Fibroblast of lung (primary cell): ENCODE measurements around the gene EFNA1. TPM values are rescaled to one million over a fixed set of nuclear protein-coding genes. Genes with fewer than 3 reads are reported as not detected.
A peak's percentile ranks its signal among the peaks of the same experiment; 100 is the strongest.

Source experiments
- DNase-seq, 2 donors: peaks; one replicate each; pipeline versions ENCODE4 v3.0.0 to v3.0.0-alpha.2; 2010; ENCODE audit warnings: low read depth in 2 of 2
- H2AFZ ChIP-seq: 2 replicates; pipeline ENCODE4 v1.5.1; 2012; ENCODE audit warnings: low read length, control low read depth, inconsistent platforms
- H3K27ac ChIP-seq: 2 replicates; pipeline ENCODE4 v1.5.1; 2011; ENCODE audit warnings: low read length, control low read depth; ENCODE audit not compliant: insufficient read depth
- H3K27me3 ChIP-seq: 2 replicates; pipeline ENCODE4 v1.5.1; 2011; ENCODE audit warnings: mild to moderate bottlenecking, low read length; ENCODE audit not compliant: control insufficient read depth, insufficient read depth
- H3K36me3 ChIP-seq: 2 replicates; pipeline ENCODE4 v1.5.1; 2011; ENCODE audit warnings: low read length; ENCODE audit not compliant: control insufficient read depth, insufficient read depth
- H3K4me1 ChIP-seq: 2 replicates; pipeline ENCODE4 v1.5.1; 2011; ENCODE audit warnings: low read length; ENCODE audit not compliant: control insufficient read depth, insufficient read depth; ENCODE audit errors: extremely low read depth
- H3K4me2 ChIP-seq: 2 replicates; pipeline ENCODE4 v1.5.1; 2011; ENCODE audit warnings: low read length, control low read depth; ENCODE audit not compliant: insufficient read depth; ENCODE audit errors: extremely low read depth
- H3K4me3 ChIP-seq, 4 experiments: fragments of 200-600 bp in 1 of 4; sonication (generic) in 1 of 4; replicated peaks in 1 of 4; 2 replicates each; pipeline ENCODE4 v1.5.1; 2011 to 2016; ENCODE audit warnings: low read length in 4 of 4, low read depth in 3 of 4, mild to moderate bottlenecking in 3 of 4, control low read depth in 2 of 4, inconsistent platforms in 1 of 4, mixed read lengths in 1 of 4; ENCODE audit not compliant: insufficient read depth in 1 of 4; ENCODE audit errors: control extremely low read depth in 1 of 4
- H3K79me2 ChIP-seq: 2 replicates; pipeline ENCODE4 v1.5.1; 2012; ENCODE audit warnings: mild to moderate bottlenecking, low read length, inconsistent platforms; ENCODE audit not compliant: control insufficient read depth, insufficient read depth
- H3K9ac ChIP-seq: 2 replicates; pipeline ENCODE4 v1.5.1; 2011; ENCODE audit warnings: mild to moderate bottlenecking, low read length, control low read depth; ENCODE audit not compliant: insufficient read depth
- H3K9me3 ChIP-seq: 2 replicates; pipeline ENCODE4 v1.5.1; 2012; ENCODE audit warnings: low read depth, low read length; ENCODE audit not compliant: control insufficient read depth, insufficient read depth
- H4K20me1 ChIP-seq: 2 replicates; pipeline ENCODE4 v1.5.1; 2011; ENCODE audit warnings: low read length; ENCODE audit not compliant: control insufficient read depth, insufficient read depth; ENCODE audit errors: extremely low read depth
- CTCF ChIP-seq, 2 donors: IDR thresholded peaks in 1 of 2; conservative IDR thresholded peaks in 1 of 2; 1 replicate in 1 of 2; 2 replicates in 1 of 2; pipeline ENCODE4 v1.5.1; 2011 to 2012; ENCODE audit warnings: low read length in 2 of 2, control low read depth in 1 of 2, inconsistent platforms in 1 of 2, low read depth in 1 of 2, mild to moderate bottlenecking in 1 of 2
- EZH2 ChIP-seq: IDR thresholded peaks from 2 replicates; pipeline ENCODE4 v1.5.1; 2012; ENCODE audit warnings: low read length, control low read depth, mild to moderate bottlenecking; ENCODE audit errors: missing control alignments
- polyA minus RNA-seq: library from RNA; depleted of rRNA, polyadenylated mRNA; stranded (reverse); fragments of >200 nt; gene quantifications from 2 replicates; pipeline ENCODE4 v1.2.3, GENCODE V29; 2011; ENCODE audit warnings: low replicate concordance
- polyA plus RNA-seq, 2 donors: library from polyadenylated mRNA; depleted of rRNA in 1 of 2; stranded (reverse) in 1 of 2; unstranded in 1 of 2; fragments of >200 nt; gene quantifications; 2 replicates each; pipeline ENCODE4 v1.2.1, GENCODE V29; 2011 to 2012; ENCODE audit warnings: missing spikeins in 1 of 2
- total RNA-seq: library from RNA; depleted of rRNA; stranded (reverse); fragments of >200 nt; gene quantifications from 2 replicates; pipeline ENCODE4 v1.2.1, GENCODE V29; 2014

Gene EFNA1
- total RNA-seq (0.26 TPM in 1 of 2 replicates, not detected in the other), polyA plus RNA-seq (0.06 and 0.07 TPM in 2 replicates), polyA minus RNA-seq (not detected in 2 replicates)
- polyA plus RNA-seq (2012), result not detected in 2 replicates

GRCh38 chr1:155127105-155127966, at the start of gene EFNA1:
TSS of gene EFNA1 (plus strand) at chr1:155127876. CDS start at chr1:155127978, 102 bp downstream.
- H3K4me2 ChIP-seq, result peak within 1 kb of the TSS; percentile 82
- H3K36me3 ChIP-seq, result no peaks in the 10 kb centered on the region
- no peaks in the 10 kb centered on the region for H4K20me1 ChIP-seq
- H3K27ac ChIP-seq, result no peak within 1 kb of the TSS
- no peak within 1 kb of the TSS for H3K9ac ChIP-seq
- H3K9me3 ChIP-seq, result no peaks in the 10 kb centered on the region
- H2AFZ ChIP-seq, result no peak within 1 kb of the TSS
- H3K4me3 ChIP-seq, result peak within 1 kb of the TSS in 3 of 4 experiments; percentile 16 to 58 (median 51)
- DNase-seq, result peak; percentile 55 to 66
- peaks cover 2% of the 10 kb centered on the region for H3K4me1 ChIP-seq
- TF ChIP-seq EZH2 (peak; percentile 97), CTCF (conservative IDR thresholded peaks at IDR 0.05 in 1 of 2, IDR thresholded peaks at IDR 0.05 in 1 of 2; ENCODE audit: low read depth in 1 of 2, low read length in 2 of 2) (no peak)
- H3K27me3 ChIP-seq, result peaks cover 55% of the 10 kb centered on the region
- no peaks in the 10 kb centered on the region for H3K79me2 ChIP-seq

- Histone ChIP-seq H3K27ac (no peak within 1 kb of the TSS), H3K9me3 (no peaks in the 10 kb centered on the region), H3K4me1 (no peaks in the 10 kb centered on the region), H2AFZ (no peak within 1 kb of the TSS), H3K9ac (no peak within 1 kb of the TSS), H3K27me3 (peaks cover 70% of the 10 kb centered on the region), H3K4me3 (peak within 1 kb of the TSS in 2 of 4 experiments; percentile 30 to 37), H3K36me3 (no peaks in the 10 kb centered on the region), H3K79me2 (no peaks in the 10 kb centered on the region), H3K4me2 (peak within 1 kb of the TSS; percentile 71), H4K20me1 (no peaks in the 10 kb centered on the region)
- TF ChIP-seq CTCF (conservative IDR thresholded peaks at IDR 0.05 in 1 of 2, IDR thresholded peaks at IDR 0.05 in 1 of 2; ENCODE audit: low read depth in 1 of 2, low read length in 2 of 2) (no peak), EZH2 (no peak)
- DNase-seq, result peak in 1 of 2 donors; percentile 50
Observed at GRCh38 chr1:155078469-155079209, 49.0 kb upstream of the EFNA1 start, which contains the start of gene EFNA3. TSS of gene EFNA3 (plus strand) at chr1:155078837. CDS start at chr1:155078942, 105 bp downstream.

- Histone ChIP-seq H3K9me3 (no peaks in the 10 kb centered on the region), H3K27ac (no peak overlapping the region), H3K79me2 (no peaks in the 10 kb centered on the region), H3K4me2 (peak overlapping the region; percentile 71), H2AFZ (no peak overlapping the region), H4K20me1 (no peaks in the 10 kb centered on the region), H3K36me3 (no peaks in the 10 kb centered on the region), H3K9ac (no peak overlapping the region), H3K4me3 (peak overlapping the region in 1 of 4 experiments; percentile 37), H3K27me3 (peaks cover 74% of the 10 kb centered on the region), H3K4me1 (peaks cover 1% of the 10 kb centered on the region)
- DNase-seq, result no peak
- no peak for TF ChIP-seq EZH2
- TF ChIP-seq CTCF (conservative IDR thresholded peaks at IDR 0.05 in 1 of 2, IDR thresholded peaks at IDR 0.05 in 1 of 2; ENCODE audit: low read depth in 1 of 2, low read length in 2 of 2), result no peak
Observed at GRCh38 chr1:155079210-155079486, 48.5 kb upstream of the EFNA1 start.
